Lower lobe of right lung (tissue), 2 donors: ENCODE measurements around the gene FADS1. TPM values are rescaled to one million over a fixed set of nuclear protein-coding genes. Genes with fewer than 3 reads are reported as not detected.
A peak's percentile ranks its signal among the peaks of the same experiment; 100 is the strongest.

Experiments
- ATAC-seq, 2 donors: fragments of 200-7000 bp; cut with Tn5 transposase; one replicate each; pipeline ENCODE4 v1.9.1; 2020 to 2022; ENCODE audit warnings: mild to moderate bottlenecking in 2 of 2, moderate library complexity in 2 of 2
- DNase-seq: peaks from one replicate; pipeline ENCODE4 v3.0.0-alpha.2; 2020
- H3K27ac ChIP-seq: fragments of 200-600 bp; one replicate; pipeline ENCODE4 v1.8.0; 2022
- H3K27me3 ChIP-seq: fragments of 200-600 bp; one replicate; pipeline ENCODE4 v1.8.0; 2022; ENCODE audit warnings: low read depth
- H3K36me3 ChIP-seq: fragments of 200-600 bp; one replicate; pipeline ENCODE4 v1.8.0; 2022; ENCODE audit warnings: mild to moderate bottlenecking
- H3K4me1 ChIP-seq: fragments of 200-600 bp; one replicate; pipeline ENCODE4 v1.8.0; 2022
- H3K4me3 ChIP-seq: fragments of 200-600 bp; one replicate; pipeline ENCODE4 v1.8.0; 2022; ENCODE audit warnings: mild to moderate bottlenecking
- H3K9me3 ChIP-seq: fragments of 200-600 bp; one replicate; pipeline ENCODE4 v1.8.0; 2022
- intact Hi-C: fragments of 100-400 bp; cut with DNase I; formaldehyde crosslinking; loops from one replicate; pipeline ENCODE4 v1.11.0; 2022
- total RNA-seq: library from RNA; stranded (reverse); fragmentation: NEBNext Ultra II Directional; extraction: Animal tissue kit (Norgen Biotek cat#: 25700); gene quantifications from one replicate; pipeline ENCODE4 v1.2.1, GENCODE V29; 2021
- TF ChIP-seq, protein P1 (sequence below): fragments of 200-600 bp; IDR thresholded peaks from one replicate; pipeline ENCODE4 v1.8.0; 2022; ENCODE audit warnings: antibody characterized with exemption, mild to moderate bottlenecking
- donor health status: DM: no; HTN: yes; CAD: no; lungs with severe emphysema.

FADS1 gene
- total RNA-seq, 1 donor from 2014 or later, result 63.6 TPM

DNA sequence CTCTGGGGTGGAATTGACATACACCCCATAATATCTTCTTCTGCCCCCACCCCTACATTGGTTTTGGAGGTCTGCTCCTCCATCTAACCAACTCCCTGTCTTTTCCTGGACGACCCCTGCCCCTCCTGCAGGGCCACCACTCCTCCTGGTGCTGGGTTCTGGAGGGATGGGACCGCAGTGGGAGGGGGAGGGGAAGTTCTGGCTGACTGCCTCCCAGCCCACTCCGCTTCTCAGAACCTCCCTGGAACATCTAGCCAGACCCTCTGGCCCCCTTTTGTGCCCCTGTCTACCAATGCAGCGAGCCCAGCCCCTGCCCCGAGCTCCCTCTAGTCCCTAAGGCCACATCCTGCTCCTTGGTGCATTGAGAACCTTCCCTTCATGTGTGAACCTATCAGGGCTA, 63.1 kb downstream of the FADS1 start:
- no peak for DNase-seq
- TF ChIP-seq, protein P1, sequence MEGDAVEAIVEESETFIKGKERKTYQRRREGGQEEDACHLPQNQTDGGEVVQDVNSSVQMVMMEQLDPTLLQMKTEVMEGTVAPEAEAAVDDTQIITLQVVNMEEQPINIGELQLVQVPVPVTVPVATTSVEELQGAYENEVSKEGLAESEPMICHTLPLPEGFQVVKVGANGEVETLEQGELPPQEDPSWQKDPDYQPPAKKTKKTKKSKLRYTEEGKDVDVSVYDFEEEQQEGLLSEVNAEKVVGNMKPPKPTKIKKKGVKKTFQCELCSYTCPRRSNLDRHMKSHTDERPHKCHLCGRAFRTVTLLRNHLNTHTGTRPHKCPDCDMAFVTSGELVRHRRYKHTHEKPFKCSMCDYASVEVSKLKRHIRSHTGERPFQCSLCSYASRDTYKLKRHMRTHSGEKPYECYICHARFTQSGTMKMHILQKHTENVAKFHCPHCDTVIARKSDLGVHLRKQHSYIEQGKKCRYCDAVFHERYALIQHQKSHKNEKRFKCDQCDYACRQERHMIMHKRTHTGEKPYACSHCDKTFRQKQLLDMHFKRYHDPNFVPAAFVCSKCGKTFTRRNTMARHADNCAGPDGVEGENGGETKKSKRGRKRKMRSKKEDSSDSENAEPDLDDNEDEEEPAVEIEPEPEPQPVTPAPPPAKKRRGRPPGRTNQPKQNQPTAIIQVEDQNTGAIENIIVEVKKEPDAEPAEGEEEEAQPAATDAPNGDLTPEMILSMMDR, result no peak
- H3K4me1 ChIP-seq, result no peaks in the 10 kb centered on the region
- peak overlapping the region; percentile 49 for H3K4me3 ChIP-seq
- no peaks in the 10 kb centered on the region for H3K9me3 ChIP-seq
- H3K27ac ChIP-seq, result peak overlapping the region; percentile 67
- H3K27me3 ChIP-seq, result peaks cover 28% of the 10 kb centered on the region
- intact Hi-C loops, result no loop called here
- H3K36me3 ChIP-seq, result no peaks in the 10 kb centered on the region
- ATAC-seq, result no peak

DNA sequence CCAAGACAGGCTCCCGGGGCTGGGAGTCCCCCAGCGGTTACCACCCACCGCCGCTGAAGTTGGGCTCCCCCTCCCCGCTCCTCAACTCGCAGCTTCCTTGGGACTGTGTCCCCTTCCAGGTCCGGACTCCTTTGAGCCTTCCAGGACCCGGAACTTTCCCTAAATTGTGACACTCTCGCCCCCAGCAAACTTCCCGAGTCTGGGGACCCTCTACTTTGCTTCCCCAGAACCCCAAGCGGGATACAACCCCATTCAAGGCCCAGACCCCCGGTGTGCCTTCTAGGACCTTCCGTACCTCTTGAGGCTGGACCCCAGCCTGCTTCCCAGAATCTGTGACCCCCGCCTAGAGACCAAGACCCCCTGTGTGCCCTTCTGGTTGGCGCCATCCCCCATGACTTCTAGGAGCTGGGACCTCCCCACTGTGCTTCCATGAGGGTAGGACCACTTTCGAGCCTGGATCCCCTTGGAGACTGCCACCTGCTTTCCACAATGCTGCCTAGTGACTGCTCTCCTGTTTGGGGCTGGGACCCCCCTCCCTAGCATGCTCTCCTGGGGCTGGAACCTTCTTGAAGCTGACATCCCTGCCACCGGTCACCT, 63.8 kb downstream of the FADS1 start:
- DNase-seq, result no peak
- no peaks in the 10 kb centered on the region for H3K36me3 ChIP-seq
- intact Hi-C loops, result no loop called here
- no peak for ATAC-seq
- H3K27me3 ChIP-seq, result peaks cover 29% of the 10 kb centered on the region
- peaks cover under 1% of the 10 kb centered on the region for H3K4me1 ChIP-seq
- H3K9me3 ChIP-seq, result no peaks in the 10 kb centered on the region
- TF ChIP-seq, protein P1, result no peak
- H3K4me3 ChIP-seq, result peak overlapping the region; percentile 49
- peak overlapping the region; percentile 34 for H3K27ac ChIP-seq

DNA sequence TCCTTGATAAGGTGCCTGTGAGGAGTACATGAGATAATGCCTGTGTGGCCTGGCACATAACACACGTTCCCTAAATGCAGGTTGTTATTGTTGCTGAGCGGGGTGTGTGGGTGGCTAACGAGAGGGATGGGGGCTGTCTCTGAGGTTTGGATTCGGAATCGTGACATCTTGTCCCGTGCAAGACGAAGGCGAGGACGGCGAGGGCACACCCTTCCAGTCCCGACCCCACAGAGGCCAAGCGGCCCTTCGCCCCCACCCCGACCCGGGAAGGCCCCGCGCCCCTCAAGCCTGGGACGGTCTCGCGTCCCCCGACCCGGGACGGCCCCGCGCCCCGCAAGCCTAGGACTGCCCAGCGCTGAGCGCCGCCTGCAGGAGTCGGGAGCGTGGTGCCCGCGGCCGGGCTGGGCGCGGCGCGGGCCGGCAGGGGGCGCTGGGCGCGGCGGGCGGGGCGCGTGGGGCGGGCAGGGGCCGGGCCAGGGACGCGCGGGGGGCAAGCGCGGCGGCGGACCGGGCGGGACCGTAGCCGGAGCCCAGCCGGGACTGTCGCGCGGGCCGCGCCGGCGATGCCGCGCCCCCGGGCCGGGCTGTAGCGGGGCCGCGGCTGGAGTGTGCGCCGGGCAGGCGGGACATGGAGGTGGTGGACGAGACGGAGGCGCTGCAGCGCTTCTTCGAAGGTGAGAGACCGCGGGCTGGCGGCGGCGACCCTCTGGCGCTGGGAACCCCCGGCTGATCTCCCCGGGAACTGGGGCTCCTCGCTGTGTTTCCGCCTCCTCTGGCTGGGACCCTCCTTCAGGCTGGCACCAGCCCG, 64.5 kb downstream of the FADS1 start, which contains the start of gene MYRF:
MYRF (plus strand) TSS at position 520 of the 808 bp plus-strand sequence; CDS start at position 629, 109 bp downstream.
- peak within 1 kb of the TSS; percentile 34 for H3K27ac ChIP-seq
- H3K36me3 ChIP-seq, result no peaks in the 10 kb centered on the region
- ATAC-seq (peak; percentile 48 to 76), DNase-seq (peak; percentile 61)
- TF ChIP-seq, protein P1, result peak; percentile 32
- no peaks in the 10 kb centered on the region for H3K9me3 ChIP-seq
- intact Hi-C loops, result no loop called here
- H3K4me1 ChIP-seq, result peaks cover 7% of the 10 kb centered on the region
- H3K27me3 ChIP-seq, result peaks cover 29% of the 10 kb centered on the region
- H3K4me3 ChIP-seq, result peak within 1 kb of the TSS; percentile 49

DNA sequence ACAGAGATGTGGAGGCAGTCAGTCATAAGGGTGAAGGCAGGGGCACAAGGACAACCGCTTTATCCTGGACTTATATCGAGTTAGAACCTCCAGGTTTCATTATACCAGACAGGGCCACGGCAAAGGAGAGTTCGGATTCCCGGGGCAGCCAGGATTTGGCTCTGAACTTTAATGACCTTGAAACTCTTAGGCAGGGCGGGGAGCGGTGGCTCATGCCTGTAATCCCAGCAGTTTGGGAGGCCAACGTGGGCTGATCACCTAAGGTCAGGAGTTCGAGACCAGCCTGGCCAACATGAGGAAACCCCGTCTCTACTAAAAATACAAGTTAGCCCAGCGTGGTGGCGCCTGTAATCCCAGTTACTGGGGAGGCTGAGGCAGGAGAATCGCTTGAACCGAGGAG, 65.4 kb downstream of the FADS1 start:
- H3K36me3 ChIP-seq, result no peaks in the 10 kb centered on the region
- intact Hi-C loops, result no loop called here
- DNase-seq (no peak), ATAC-seq (no peak)
- no peaks in the 10 kb centered on the region for H3K9me3 ChIP-seq
- H3K4me1 ChIP-seq, result peaks cover 7% of the 10 kb centered on the region
- H3K27ac ChIP-seq, result no peak overlapping the region
- H3K27me3 ChIP-seq, result peaks cover 29% of the 10 kb centered on the region
- TF ChIP-seq, protein P1, result no peak
- H3K4me3 ChIP-seq, result no peak overlapping the region

DNA sequence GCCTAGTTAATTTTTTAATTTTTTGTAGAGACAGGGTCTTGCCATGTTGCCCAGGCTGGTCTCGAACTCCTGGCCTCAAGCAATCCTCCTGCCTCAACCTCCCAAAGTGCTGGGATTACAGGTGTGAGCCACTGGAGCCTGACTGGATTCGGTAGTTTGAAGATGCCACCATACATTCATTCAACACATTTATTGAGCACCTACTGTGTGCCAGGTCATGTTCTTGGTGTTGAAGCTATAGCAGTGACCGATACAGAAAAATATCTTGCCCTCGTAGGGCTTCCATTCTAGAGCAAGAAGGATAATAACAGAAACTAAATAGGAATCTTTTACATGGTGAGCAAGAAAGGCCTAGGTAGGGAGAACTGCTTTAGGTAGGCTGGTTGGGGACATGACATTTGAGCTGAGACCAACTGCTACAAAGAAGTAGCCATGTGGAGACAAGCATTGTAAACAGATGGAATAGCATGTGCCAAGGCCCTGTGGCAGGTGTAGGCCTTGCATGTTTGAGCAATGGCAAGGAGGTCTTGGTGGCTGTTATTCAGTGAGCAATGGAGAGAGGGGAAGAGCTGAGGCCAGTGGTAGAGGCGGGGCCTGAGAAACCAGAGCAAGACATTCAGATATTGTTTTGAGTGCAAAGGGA, 66.1 kb downstream of the FADS1 start:
- peaks cover 29% of the 10 kb centered on the region for H3K27me3 ChIP-seq
- intact Hi-C loops, result no loop called here
- no peaks in the 10 kb centered on the region for H3K36me3 ChIP-seq
- DNase-seq (no peak), ATAC-seq (no peak)
- H3K9me3 ChIP-seq, result no peaks in the 10 kb centered on the region
- H3K4me1 ChIP-seq, result peaks cover 7% of the 10 kb centered on the region
- TF ChIP-seq, protein P1, result no peak
- H3K4me3 ChIP-seq, result no peak overlapping the region
- H3K27ac ChIP-seq, result no peak overlapping the region

Other genes starting within 250 kb of the FADS1 start
- 3.8 TPM for gene SYT7, start 235.9 kb downstream of the FADS1 start, total RNA-seq
- gene DAGLA, start 136.6 kb downstream of the FADS1 start, total RNA-seq, result 7.1 TPM
- gene MYRF, start 64.4 kb downstream of the FADS1 start, total RNA-seq, result 37.9 TPM
- 104 TPM for gene TMEM258, start 24.4 kb downstream of the FADS1 start, total RNA-seq
- 5.4 TPM for gene FEN1, start 24.1 kb downstream of the FADS1 start, total RNA-seq
- gene FADS2, start 11.3 kb upstream of the FADS1 start, total RNA-seq, result 82.0 TPM
- 50.1 TPM for gene FADS3, start 74.5 kb upstream of the FADS1 start, total RNA-seq
- 11.4 TPM for gene RAB3IL1, start 100.6 kb upstream of the FADS1 start, total RNA-seq
- gene BEST1, start 133.3 kb upstream of the FADS1 start, total RNA-seq, result 14.1 TPM
- 4,616 TPM for gene FTH1, start 150.6 kb upstream of the FADS1 start, total RNA-seq